AG10803 (cell line): ENCODE results near the gene CHPF.

ENCODE experiments used
- DNase-seq: peaks from one replicate; pipeline ENCODE4 v3.0.0; 2010; ENCODE audit warnings: low read depth
- H3K4me3 ChIP-seq: 2 replicates; pipeline ENCODE4 v1.5.1; 2011; ENCODE audit warnings: mild to moderate bottlenecking, low read length, control low read depth
- CTCF ChIP-seq: conservative IDR thresholded peaks from 2 replicates; pipeline ENCODE4 v1.5.1; 2011; ENCODE audit warnings: mild to moderate bottlenecking, low read length, control low read depth, inconsistent platforms

CHPF gene

GRCh38 chr2:219541611-219542180 lies 1.9 kb downstream of the CHPF start:
- TF ChIP-seq CTCF, result peak; percentile 69
- H3K4me3 ChIP-seq, result peak overlapping the region; percentile 71
- peak; percentile 37 for DNase-seq

GRCh38 chr2:219540784-219541504 lies 2.7 kb downstream of the CHPF start:
- no peak for DNase-seq

GRCh38 chr2:219539926-219540678 lies 3.5 kb downstream of the CHPF start:
- no peak for DNase-seq
- H3K4me3 ChIP-seq, result no peak overlapping the region
- TF ChIP-seq CTCF, result no peak

More at GRCh38 chr2:219540784-219541504, 2.7 kb downstream of the CHPF start:
- H3K4me3 ChIP-seq, result no peak overlapping the region
- TF ChIP-seq CTCF, result no peak

DNA sequence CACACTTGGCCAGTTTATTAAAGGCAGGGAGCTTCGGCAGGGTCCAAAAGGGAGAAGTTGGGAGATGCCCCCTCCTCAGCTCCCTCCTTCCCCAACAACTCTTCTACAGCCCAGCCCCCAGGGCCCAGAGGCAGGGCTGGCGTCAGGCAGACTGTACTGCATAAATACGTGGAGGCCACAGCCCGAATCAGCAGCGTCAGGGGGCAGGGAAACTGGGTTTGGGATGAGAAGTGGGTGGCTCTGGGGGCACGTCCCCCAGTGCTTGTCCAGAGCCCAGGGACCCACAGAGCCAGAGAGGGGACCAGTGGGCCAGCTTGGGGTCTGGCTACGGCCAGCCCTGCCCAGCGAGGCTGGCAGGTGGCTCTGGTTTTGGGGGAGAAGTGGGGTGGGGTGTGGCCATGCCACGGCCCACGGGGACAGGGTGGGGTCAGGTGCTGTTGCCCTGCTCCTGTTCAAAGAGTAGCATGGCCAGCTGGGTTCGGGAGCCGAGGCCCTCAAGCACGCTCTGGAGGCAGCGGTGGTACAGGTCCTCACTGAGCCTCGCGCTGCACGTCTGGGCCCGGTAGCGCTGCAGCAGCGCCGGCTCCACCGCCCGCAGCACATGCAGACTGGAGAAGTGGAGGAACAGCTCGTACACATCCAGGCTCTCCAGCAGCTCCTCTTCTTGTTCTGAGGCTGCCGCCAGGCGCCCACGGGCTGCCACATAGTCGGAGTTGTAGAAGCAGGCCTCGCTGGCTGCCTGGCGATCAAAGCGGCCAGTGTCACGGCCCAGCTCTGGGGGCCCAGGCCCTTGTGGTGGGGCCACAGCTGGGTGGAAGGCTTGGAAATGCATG lies 4.4 kb downstream of the CHPF start:
- DNase-seq, result no peak
- no peak overlapping the region for H3K4me3 ChIP-seq
- TF ChIP-seq CTCF, result no peak

DNA sequence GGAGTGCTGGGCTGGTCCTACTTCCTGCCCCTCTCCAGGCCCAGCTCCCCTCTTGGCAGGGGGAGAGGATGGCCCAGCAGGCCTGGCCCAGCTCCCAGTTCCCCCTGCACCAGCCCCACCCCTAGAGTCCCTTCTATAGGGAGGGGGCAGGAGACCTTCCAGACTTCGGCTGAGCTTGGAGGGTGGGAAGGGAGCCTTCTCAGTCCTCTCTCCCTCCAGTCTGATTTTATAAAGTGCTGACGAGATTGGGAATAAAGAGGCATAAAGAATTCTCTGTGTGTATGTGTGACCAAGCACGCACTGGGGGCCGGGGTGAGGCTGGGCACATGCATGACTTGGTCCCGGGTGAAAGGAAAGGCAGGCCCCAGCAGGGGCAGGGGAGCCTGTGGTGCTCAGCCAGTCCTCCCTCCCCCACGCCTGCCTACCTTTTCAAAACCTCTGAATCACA lies 5.1 kb downstream of the CHPF start:
- H3K4me3 ChIP-seq, result no peak overlapping the region
- TF ChIP-seq CTCF, result no peak
- DNase-seq, result no peak

- no peak overlapping the region for H3K4me3 ChIP-seq
- TF ChIP-seq CTCF, result no peak
- no peak for DNase-seq
These were observed 5.7 kb downstream of the CHPF start for GRCh38 chr2:219537657-219538488.
